SK-N-SH (cell line): ENCODE measurements around the gene BACE2. TPM values are rescaled to one million over a fixed set of nuclear protein-coding genes. Genes with fewer than 3 reads are reported as not detected.
"Not testable (repeated sequence)": the region's sequence is repeated elsewhere in the genome, so short reads cannot be mapped to it uniquely, and the experiment has no call there.

Experiments
- CTCF ChIA-PET: fragments of 300-600, 350-600 bp; formaldehyde crosslinking; extraction: SDS; loops from one replicate; lab custom pipeline; 2021; lab: Yijun Ruan, JAX
- POLR2A ChIA-PET: fragments of 350-600 bp; sonication (Branson Sonifier 250); formaldehyde crosslinking; extraction: SDS; loops from one replicate; lab custom pipeline; 2020; ENCODE audit warnings: antibody characterized with exemption, inconsistent platforms; lab: Yijun Ruan, JAX
- DNase-seq: peaks from one replicate; pipeline ENCODE4 v3.0.0; 2012
- H2AFZ ChIP-seq: fragments of 200-600 bp; sonication (generic); 2 replicates; pipeline ENCODE4 v1.8.1; 2016; ENCODE audit warnings: antibody characterized with exemption, mild to moderate bottlenecking, low read depth
- H3F3A ChIP-seq: fragments of 200-600 bp; sonication (generic); replicated peaks from 2 replicates; pipeline ENCODE3; 2016; ENCODE audit warnings: antibody characterized with exemption, mild to moderate bottlenecking; ENCODE audit not compliant: insufficient read depth
- H3K27ac ChIP-seq, 2 experiments: fragments of 200-500 bp in 1 of 2; fragments of 200-600 bp in 1 of 2; sonication (Bioruptor generic) in 1 of 2; sonication (generic), shearing (Covaris generic) in 1 of 2; 2 replicates each; pipeline versions ENCODE4 v1.5.1 to v1.6.1; 2014 to 2016; ENCODE audit warnings: low read depth in 2 of 2, inconsistent platforms in 1 of 2, low read length in 1 of 2, mild to moderate bottlenecking in 1 of 2, mixed read lengths in 1 of 2
- H3K27me3 ChIP-seq: fragments of 200-600 bp; sonication (generic), shearing (Covaris generic); 2 replicates; pipeline ENCODE4 v1.6.1; 2016; ENCODE audit warnings: mixed run types; ENCODE audit not compliant: insufficient read depth
- H3K36me3 ChIP-seq, 2 experiments: fragments of 200-500 bp in 1 of 2; fragments of 200-600 bp in 1 of 2; sonication (Bioruptor generic) in 1 of 2; sonication (generic) in 1 of 2; replicated peaks in 1 of 2; 2 replicates each; pipeline versions ENCODE3 to v1.5.1; 2014 to 2016; ENCODE audit warnings: low read length in 1 of 2, mild to moderate bottlenecking in 1 of 2; ENCODE audit not compliant: insufficient read depth in 2 of 2, control insufficient read depth in 1 of 2
- H3K4me1 ChIP-seq, 2 experiments: fragments of 200-500 bp in 1 of 2; fragments of 200-600 bp in 1 of 2; sonication (Bioruptor generic) in 1 of 2; sonication (generic), shearing (Covaris generic) in 1 of 2; 2 replicates each; pipeline versions ENCODE4 v1.5.1 to v1.6.1; 2014 to 2016; ENCODE audit warnings: low read depth in 1 of 2, low read length in 1 of 2, mixed run types in 1 of 2; ENCODE audit not compliant: insufficient read depth in 2 of 2, control insufficient read depth in 1 of 2
- H3K4me2 ChIP-seq: fragments of 200-600 bp; sonication (generic), shearing (Covaris generic); 2 replicates; pipeline ENCODE4 v1.6.1; 2017; ENCODE audit warnings: mixed run types
- H3K4me3 ChIP-seq, 2 experiments: fragments of 200-500 bp in 1 of 2; fragments of 200-600 bp in 1 of 2; sonication (Bioruptor generic) in 1 of 2; sonication (generic), shearing (Covaris generic) in 1 of 2; 2 replicates each; pipeline versions ENCODE4 v1.5.1 to v1.8.1; 2014 to 2016; ENCODE audit warnings: low read depth in 2 of 2, inconsistent platforms in 1 of 2, low read length in 1 of 2, mild to moderate bottlenecking in 1 of 2, mixed read lengths in 1 of 2, moderate library complexity in 1 of 2
- H3K79me2 ChIP-seq: fragments of 200-600 bp; sonication (generic); 2 replicates; pipeline ENCODE4 v1.8.1; 2017; ENCODE audit warnings: mild to moderate bottlenecking; ENCODE audit not compliant: insufficient read depth
- H3K9ac ChIP-seq: fragments of 200-600 bp; sonication (generic); 2 replicates; pipeline ENCODE4 v1.6.1; 2017; ENCODE audit warnings: mixed run types
- H3K9me2 ChIP-seq: fragments of 200-600 bp; sonication (generic); 2 replicates; pipeline ENCODE4 v1.6.1; 2017; ENCODE audit warnings: mixed run types
- H3K9me3 ChIP-seq: fragments of 200-600 bp; sonication (generic); 2 replicates; pipeline ENCODE4 v1.6.1; 2017; ENCODE audit warnings: mixed run types, mild to moderate bottlenecking, moderate library complexity
- H4K20me1 ChIP-seq: fragments of 200-600 bp; sonication (generic); 2 replicates; pipeline ENCODE4 v1.6.1; 2017; ENCODE audit warnings: mild to moderate bottlenecking, mixed run types; ENCODE audit not compliant: insufficient read depth
- CHD2 ChIP-seq: fragments of 150-350 bp; IDR thresholded peaks from 2 replicates; pipeline ENCODE4 v1.6.1; 2018; ENCODE audit warnings: low read length; ENCODE audit not compliant: partially characterized antibody
- ELF1 ChIP-seq: IDR thresholded peaks from 2 replicates; pipeline ENCODE4 v1.4.0; 2012
- EP300 ChIP-seq, 2 experiments: IDR thresholded peaks; 2 replicates each; pipeline versions ENCODE4 v1.4.0 to v1.6.1; 2012; ENCODE audit warnings: borderline replicate concordance in 1 of 2, low read depth in 1 of 2, low read length in 1 of 2
- FOXJ3 ChIP-seq: sonication (generic); formaldehyde crosslinking; IDR thresholded peaks from 2 replicates; pipeline ENCODE4 v1.5.1; 2020; ENCODE audit warnings: mild to moderate bottlenecking, missing genetic modification reagents
- FOXM1 ChIP-seq: IDR thresholded peaks from 2 replicates; pipeline ENCODE4 v1.4.0; 2012; ENCODE audit warnings: low read depth, mild to moderate bottlenecking
- GABPA ChIP-seq: IDR thresholded peaks from 2 replicates; pipeline ENCODE4 v1.4.0; 2012; ENCODE audit warnings: low read depth, mild to moderate bottlenecking
- JUND ChIP-seq: IDR thresholded peaks from 2 replicates; pipeline ENCODE4 v1.4.0; 2012
- NFIC ChIP-seq: IDR thresholded peaks from 2 replicates; pipeline ENCODE4 v1.4.0; 2012; ENCODE audit warnings: borderline replicate concordance
- RCOR1 ChIP-seq: fragments of 150-350 bp; IDR thresholded peaks from 2 replicates; pipeline ENCODE4 v1.6.1; 2017; ENCODE audit warnings: antibody characterized with exemption, low read length
- REST ChIP-seq: IDR thresholded peaks from 2 replicates; pipeline ENCODE4 v1.6.1; 2012; ENCODE audit warnings: mild to moderate bottlenecking, low read depth, low read length, moderate library complexity
- RFX5 ChIP-seq: IDR thresholded peaks from 2 replicates; pipeline ENCODE4 v1.6.1; 2012; ENCODE audit warnings: mild to moderate bottlenecking, improper control_type of control experiment, low read length
- RXRA ChIP-seq: IDR thresholded peaks from 2 replicates; pipeline ENCODE4 v1.4.0; 2012; ENCODE audit warnings: low read depth, mild to moderate bottlenecking, borderline replicate concordance
- SIN3A ChIP-seq: IDR thresholded peaks from 2 replicates; pipeline ENCODE4 v1.6.1; 2012; ENCODE audit warnings: low read depth, mild to moderate bottlenecking, low read length, moderate library complexity, borderline replicate concordance
- TAF1 ChIP-seq: IDR thresholded peaks from 2 replicates; pipeline ENCODE4 v1.6.1; 2012; ENCODE audit warnings: low read depth, mild to moderate bottlenecking, low read length, moderate library complexity, borderline replicate concordance
- TCF12 ChIP-seq: IDR thresholded peaks from 2 replicates; pipeline ENCODE4 v1.4.0; 2012
- TEAD4 ChIP-seq: IDR thresholded peaks from 2 replicates; pipeline ENCODE4 v1.4.0; 2012; ENCODE audit warnings: mild to moderate bottlenecking, borderline replicate concordance; ENCODE audit not compliant: insufficient read depth
- USF1 ChIP-seq: IDR thresholded peaks from 2 replicates; pipeline ENCODE4 v1.4.0; 2012; ENCODE audit warnings: low read depth, borderline replicate concordance
- USF2 ChIP-seq: fragments of 150-350 bp; IDR thresholded peaks from 2 replicates; pipeline ENCODE4 v1.6.1; 2017; ENCODE audit warnings: antibody characterized with exemption, low read length, low read depth, borderline replicate concordance
- YY1 ChIP-seq: IDR thresholded peaks from 2 replicates; pipeline ENCODE4 v1.4.0; 2012; ENCODE audit warnings: low read depth, mild to moderate bottlenecking
- WGBS: methylation state at CpG from one replicate; pipeline ENCODE4 v1.1.6; 2017; ENCODE audit warnings: low lambda C conversion rate; 5-methylcytosine and 5-hydroxymethylcytosine counted together
- polyA plus RNA-seq, 3 experiments: library from polyadenylated mRNA; depleted of rRNA; stranded (reverse); fragments of >200 nt; gene quantifications; 2 replicates each; pipeline ENCODE4 v1.2.3, GENCODE V29; 2012

Gene BACE2
- polyA plus RNA-seq, 1 of the 3 experiments (the other 2 are of a cell fraction), result 23.4 TPM

- H3K9me3 ChIP-seq, result no peaks in the 10 kb centered on the region
- no peaks in the 10 kb centered on the region for H3K36me3 ChIP-seq
- H3K79me2 ChIP-seq, result no peaks in the 10 kb centered on the region
- no peak overlapping the region for H3K4me3 ChIP-seq
- no peak overlapping the region for H3K9ac ChIP-seq
- no peak for DNase-seq
- no peak overlapping the region for H3K4me2 ChIP-seq
- POLR2A ChIA-PET, result no interaction called here
- no peaks in the 10 kb centered on the region for H3F3A ChIP-seq
- CTCF ChIA-PET, result no interaction called here
- H3K4me1 ChIP-seq, result no peaks in the 10 kb centered on the region
- H2AFZ ChIP-seq, result no peak overlapping the region
- H4K20me1 ChIP-seq, result no peaks in the 10 kb centered on the region
- no peaks in the 10 kb centered on the region for H3K27me3 ChIP-seq
- no peaks in the 10 kb centered on the region for H3K9me2 ChIP-seq
- H3K27ac ChIP-seq, result no peak overlapping the region
- 36% methylated on average over 3 of the region's 3 CpGs for WGBS
- TF ChIP-seq FOXM1 (no peak), FOXJ3 (CRISPR knock-in tag) (no peak), SIN3A (no peak), RXRA (no peak), EP300 (IDR thresholded peaks at IDR 0.05; ENCODE audit: borderline replicate concordance in 1 of 2, low read depth in 1 of 2, low read length in 1 of 2) (no peak), REST (no peak), CHD2 (no peak), RCOR1 (no peak), TEAD4 (no peak), USF1 (no peak), TCF12 (no peak), JUND (no peak), TAF1 (no peak)
- TF ChIP-seq, all 33 proteins: peak for 0
These were observed 67.2 kb downstream of the BACE2 start for GRCh38 chr21:41235201-41235600.

GRCh38 chr21:41236352-41236973 lies 68.5 kb downstream of the BACE2 start:
- Histone ChIP-seq H2AFZ (no peak overlapping the region), H3K27ac (no peak overlapping the region), H3K4me1 (no peaks in the 10 kb centered on the region), H3K9me2 (no peaks in the 10 kb centered on the region), H3K36me3 (no peaks in the 10 kb centered on the region), H3K9ac (no peak overlapping the region), H3K4me2 (no peak overlapping the region), H4K20me1 (no peaks in the 10 kb centered on the region), H3K9me3 (no peaks in the 10 kb centered on the region), H3K4me3 (no peak overlapping the region), H3K27me3 (no peaks in the 10 kb centered on the region), H3F3A (no peaks in the 10 kb centered on the region), H3K79me2 (no peaks in the 10 kb centered on the region)
- no peak for DNase-seq
- ChIA-PET CTCF (interaction anchor here (0.7 kb wide), 1 partner anchor 16 kb away, joined by 3 read pairs; no protein-coding TSS in a partner anchor), POLR2A (no interaction called here)
- TF ChIP-seq RFX5 (no peak), CHD2 (no peak), NFIC (no peak), ELF1 (no peak), GABPA (no peak), USF2 (no peak), YY1 (no peak)
- 67% methylated on average over 12 of the region's 16 CpGs for WGBS

GRCh38 chr21:41238081-41238796 lies 70.3 kb downstream of the BACE2 start:
- H3K36me3 ChIP-seq, H3K4me2 ChIP-seq, H3K27ac ChIP-seq, H4K20me1 ChIP-seq, H2AFZ ChIP-seq, H3F3A ChIP-seq, H3K27me3 ChIP-seq, H3K4me3 ChIP-seq, H3K4me1 ChIP-seq, H3K9ac ChIP-seq, H3K9me3 ChIP-seq, CTCF ChIA-PET, POLR2A ChIA-PET, H3K9me2 ChIP-seq, H3K79me2 ChIP-seq, DNase-seq: not testable (repeated sequence)
- WGBS, result 68% methylated on average over 10 of the region's 10 CpGs
